ENCODE data around the gene RPL18.

Gene RPL18

DNA sequence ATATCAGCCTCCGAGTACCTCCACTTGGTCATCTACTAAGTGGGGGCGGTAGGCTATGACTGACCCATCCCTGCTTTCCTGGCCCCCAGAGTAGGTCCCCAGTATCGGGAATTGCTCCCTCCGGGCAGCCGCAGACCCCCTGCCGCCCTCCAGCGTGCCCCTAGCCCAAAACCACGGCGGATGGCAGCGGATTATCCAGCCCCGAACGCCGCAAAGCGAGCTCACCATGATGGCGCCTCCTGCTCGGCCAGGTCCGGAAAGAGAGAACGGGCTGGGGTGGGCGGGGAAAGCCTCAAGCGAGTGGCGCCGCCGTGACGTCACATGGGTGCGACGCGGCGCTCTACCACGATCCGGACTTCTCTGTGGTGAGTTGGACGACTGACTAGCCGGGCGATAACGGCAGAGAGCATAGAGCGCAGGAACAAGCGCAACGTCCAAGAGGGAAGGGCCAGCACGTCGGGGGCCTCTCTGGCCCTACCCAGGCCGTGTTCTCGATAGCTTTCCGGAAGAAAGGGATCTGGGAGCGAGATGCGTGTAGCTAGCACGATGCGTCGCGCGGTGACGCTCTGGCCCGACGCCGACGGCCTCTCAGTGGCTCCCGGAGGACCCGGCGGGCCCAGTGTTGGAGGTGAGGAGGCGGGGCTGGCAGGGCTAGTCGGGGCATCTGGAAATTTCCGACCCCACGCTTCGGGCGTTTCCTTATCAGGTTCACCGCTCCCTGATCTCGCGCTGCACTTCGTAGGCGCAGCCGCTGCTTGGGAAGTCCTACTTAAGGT lies at the start of gene RPL18, which contains the start of gene SPHK2:
Gene RPL18, minus strand, starts transcription at position 263 of the 776 bp plus-strand sequence. Its CDS starts 35 bp downstream, at position 228.
Gene SPHK2, plus strand, starts transcription at position 591 of the 776 bp plus-strand sequence. CDS start 1,009 bp downstream, outside the sequence.
- TF ChIP-seq, protein P1, sequence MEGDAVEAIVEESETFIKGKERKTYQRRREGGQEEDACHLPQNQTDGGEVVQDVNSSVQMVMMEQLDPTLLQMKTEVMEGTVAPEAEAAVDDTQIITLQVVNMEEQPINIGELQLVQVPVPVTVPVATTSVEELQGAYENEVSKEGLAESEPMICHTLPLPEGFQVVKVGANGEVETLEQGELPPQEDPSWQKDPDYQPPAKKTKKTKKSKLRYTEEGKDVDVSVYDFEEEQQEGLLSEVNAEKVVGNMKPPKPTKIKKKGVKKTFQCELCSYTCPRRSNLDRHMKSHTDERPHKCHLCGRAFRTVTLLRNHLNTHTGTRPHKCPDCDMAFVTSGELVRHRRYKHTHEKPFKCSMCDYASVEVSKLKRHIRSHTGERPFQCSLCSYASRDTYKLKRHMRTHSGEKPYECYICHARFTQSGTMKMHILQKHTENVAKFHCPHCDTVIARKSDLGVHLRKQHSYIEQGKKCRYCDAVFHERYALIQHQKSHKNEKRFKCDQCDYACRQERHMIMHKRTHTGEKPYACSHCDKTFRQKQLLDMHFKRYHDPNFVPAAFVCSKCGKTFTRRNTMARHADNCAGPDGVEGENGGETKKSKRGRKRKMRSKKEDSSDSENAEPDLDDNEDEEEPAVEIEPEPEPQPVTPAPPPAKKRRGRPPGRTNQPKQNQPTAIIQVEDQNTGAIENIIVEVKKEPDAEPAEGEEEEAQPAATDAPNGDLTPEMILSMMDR (conservative IDR thresholded peaks at IDR 0.05), result no peak
- no peak for TF ChIP-seq ZFX (IDR thresholded peaks at IDR 0.05)
- H3K27ac ChIP-seq, result peak within 1 kb of the TSS; percentile 96

DNA sequence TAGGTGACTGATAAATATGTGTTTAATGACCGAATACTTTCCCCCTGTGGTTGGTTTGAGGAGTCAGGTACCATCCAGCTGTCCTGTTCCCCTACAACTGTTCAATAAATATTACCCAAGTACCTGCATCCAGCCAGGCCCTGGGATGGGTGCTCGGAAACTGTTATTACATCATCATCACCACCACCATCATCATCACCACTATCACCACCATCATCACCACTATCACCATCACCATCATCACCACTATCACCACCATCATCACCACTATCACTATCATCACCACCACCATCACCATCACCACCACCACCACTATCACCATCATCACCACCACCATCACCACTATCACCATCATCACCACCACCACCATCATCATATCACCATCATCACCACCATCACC lies 49.8 kb upstream of the RPL18 start:
- no peak for TF ChIP-seq ZFX (IDR thresholded peaks at IDR 0.05)
- TF ChIP-seq, protein P1 (conservative IDR thresholded peaks at IDR 0.05), result no peak
- H3K27ac ChIP-seq, result no peak overlapping the region

DNA sequence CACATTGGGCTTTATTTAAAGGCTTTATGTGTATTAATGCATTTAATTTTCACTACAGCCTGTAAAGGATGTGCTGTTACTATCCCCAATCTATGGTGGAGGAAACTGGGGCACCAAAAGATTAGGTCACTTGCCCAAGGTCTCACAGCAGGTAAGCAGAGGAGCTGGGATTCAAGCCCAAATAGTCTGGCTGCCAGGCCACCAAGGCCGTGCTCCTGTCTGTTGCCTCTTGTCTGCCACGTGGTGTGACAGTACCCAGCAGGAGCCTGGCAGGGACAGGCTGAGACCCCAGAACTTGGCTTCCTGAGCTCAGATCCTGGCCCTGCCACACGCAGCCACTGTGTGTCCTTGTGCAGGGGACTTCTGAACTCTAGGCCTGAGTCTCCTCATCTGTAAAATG lies 49.4 kb upstream of the RPL18 start:
- no peak overlapping the region for H3K27ac ChIP-seq
- TF ChIP-seq, protein P1 (conservative IDR thresholded peaks at IDR 0.05), result no peak
- no peak for TF ChIP-seq ZFX (IDR thresholded peaks at IDR 0.05)

DNA sequence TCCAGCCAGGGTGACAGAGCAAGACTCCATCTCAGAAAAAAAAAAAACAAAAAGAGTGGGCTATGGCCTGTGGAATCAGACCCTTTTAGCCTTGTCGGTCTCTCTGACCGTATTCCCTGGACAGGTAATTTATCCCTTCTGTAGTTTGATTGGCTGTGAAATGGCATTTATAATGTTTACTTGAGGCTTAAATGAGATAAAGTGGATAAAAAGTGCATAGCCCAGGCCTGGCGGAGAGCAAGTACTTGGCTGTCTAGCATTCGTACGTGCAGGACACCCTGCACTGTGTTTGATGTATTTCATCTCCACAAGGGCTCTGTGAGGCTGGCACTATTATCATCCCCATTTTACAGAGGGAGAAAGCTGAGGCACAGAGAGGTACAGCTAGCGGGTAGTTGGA lies 46.8 kb upstream of the RPL18 start:
- TF ChIP-seq, protein P1 (conservative IDR thresholded peaks at IDR 0.05), result no peak
- TF ChIP-seq ZFX (IDR thresholded peaks at IDR 0.05), result no peak

DNA sequence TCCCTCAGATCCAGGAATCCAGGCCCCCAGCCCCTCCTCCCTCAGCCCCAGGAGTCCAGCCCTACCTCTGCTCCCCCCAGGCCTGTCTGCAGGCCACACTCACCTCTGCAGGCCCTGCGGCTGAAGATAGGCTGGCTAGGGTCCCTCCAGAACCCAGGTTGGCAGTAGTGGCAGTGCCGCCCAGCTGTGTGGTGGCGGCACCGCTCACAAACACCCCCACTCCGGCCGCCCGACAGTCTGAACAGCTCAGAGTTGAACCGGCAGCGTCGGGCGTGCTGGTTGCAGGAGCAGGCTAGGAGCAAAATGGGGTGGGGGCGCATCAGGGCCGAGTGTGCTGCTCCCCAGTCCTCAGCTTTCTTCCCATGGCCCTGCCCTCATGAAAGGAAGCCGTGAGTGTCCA lies 45.5 kb upstream of the RPL18 start:
- H3K27ac ChIP-seq, result no peak overlapping the region
- TF ChIP-seq, protein P1 (conservative IDR thresholded peaks at IDR 0.05), result no peak
- TF ChIP-seq ZFX (IDR thresholded peaks at IDR 0.05), result no peak

More for the DNA sequence above, 46.8 kb upstream of the RPL18 start:
- H3K27ac ChIP-seq, result no peak overlapping the region

DNA sequence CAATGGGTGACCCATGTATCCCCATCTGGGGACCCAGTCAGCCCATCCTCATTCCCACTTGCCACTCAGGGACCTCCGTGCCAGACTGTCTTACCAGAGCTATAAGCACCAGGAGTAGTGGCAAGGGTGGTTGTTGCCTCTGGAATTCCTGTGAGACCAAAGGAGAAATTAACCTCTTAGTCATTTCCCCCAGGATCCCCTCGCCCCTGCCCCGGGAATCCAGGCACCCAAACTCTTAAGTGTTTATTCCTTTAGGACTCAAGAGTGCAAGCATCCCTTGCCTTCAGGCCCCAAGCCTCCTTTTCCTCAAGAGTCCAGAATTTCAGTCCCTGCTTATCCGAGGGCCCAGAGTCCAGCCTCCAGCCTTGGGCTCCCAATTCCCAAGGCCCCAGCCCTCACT lies 44.7 kb upstream of the RPL18 start:
- H3K27ac ChIP-seq, result no peak overlapping the region
- no peak for TF ChIP-seq ZFX (IDR thresholded peaks at IDR 0.05)
- TF ChIP-seq, protein P1 (conservative IDR thresholded peaks at IDR 0.05), result no peak

DNA sequence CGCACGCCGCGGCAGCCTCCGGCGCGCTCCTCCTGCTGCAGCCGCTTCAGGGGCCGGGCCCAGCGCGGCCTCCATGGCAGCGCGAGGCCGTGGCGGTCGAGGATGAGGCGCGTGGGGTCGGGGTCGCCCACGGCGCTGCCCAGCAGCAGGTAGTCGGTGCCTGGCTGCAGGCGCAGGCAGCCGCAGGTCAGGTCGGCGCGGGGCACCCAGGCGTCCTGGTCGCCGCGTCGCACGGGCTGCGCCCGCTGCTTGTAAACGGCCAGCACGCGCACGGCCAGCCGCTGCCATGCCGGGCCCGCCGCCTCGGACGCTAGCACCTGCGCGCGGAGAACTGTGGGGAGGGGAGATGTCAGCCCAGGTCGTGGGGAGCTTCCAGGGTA lies 42.7 kb upstream of the RPL18 start:
- TF ChIP-seq, protein P1 (conservative IDR thresholded peaks at IDR 0.05), result no peak
- TF ChIP-seq ZFX (IDR thresholded peaks at IDR 0.05), result no peak
- peak overlapping the region; percentile 41 for H3K27ac ChIP-seq

All from C4-2B (cell line).